GM13976 (cell line): ENCODE results near the gene MYBPC1.
"Not testable (repeated sequence)": the region's sequence is repeated elsewhere in the genome, so short reads cannot be mapped to it uniquely, and the experiment has no call there.

ENCODE experiments used
- DNase-seq: peaks from one replicate; pipeline ENCODE4 v3.0.0; 2012; ENCODE audit warnings: low spot score
- in situ Hi-C: fragments of 300-500 bp; cut with MboI; formaldehyde crosslinking; loops from one replicate; pipeline ENCODE4 v1.12.0; 2022; ENCODE audit warnings: low sequenced_read_pairs, mixed read lengths, inconsistent platforms; ENCODE audit not compliant: unreplicated experiment
- TF ChIP-seq, protein P1 (sequence below): IDR thresholded peaks from 2 replicates; pipeline ENCODE4 v1.5.1; 2012; ENCODE audit warnings: borderline replicate concordance, mild to moderate bottlenecking; ENCODE audit not compliant: insufficient read depth; ENCODE audit errors: extremely low read depth, missing control alignments, control extremely low read depth

The MYBPC1 gene

DNA sequence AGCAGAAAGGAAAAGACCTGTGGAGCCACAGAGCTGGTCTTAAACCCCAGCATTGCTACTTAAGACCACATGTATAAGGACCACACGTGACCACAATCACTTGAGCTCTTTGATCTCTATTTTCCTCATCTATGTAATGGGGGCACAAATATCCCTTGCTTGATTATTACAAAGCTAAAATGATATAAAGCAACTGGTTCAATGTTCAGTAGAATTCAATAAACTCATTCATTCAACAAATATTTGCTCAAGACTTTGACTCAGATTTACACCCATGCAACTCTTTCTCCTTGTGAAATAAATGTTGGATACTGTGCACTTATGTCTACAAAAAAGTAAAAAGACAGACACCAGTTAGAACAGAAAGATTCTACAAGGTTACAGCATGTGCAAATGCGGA is 80.8 kb downstream of the MYBPC1 start:
- TF ChIP-seq, protein P1, sequence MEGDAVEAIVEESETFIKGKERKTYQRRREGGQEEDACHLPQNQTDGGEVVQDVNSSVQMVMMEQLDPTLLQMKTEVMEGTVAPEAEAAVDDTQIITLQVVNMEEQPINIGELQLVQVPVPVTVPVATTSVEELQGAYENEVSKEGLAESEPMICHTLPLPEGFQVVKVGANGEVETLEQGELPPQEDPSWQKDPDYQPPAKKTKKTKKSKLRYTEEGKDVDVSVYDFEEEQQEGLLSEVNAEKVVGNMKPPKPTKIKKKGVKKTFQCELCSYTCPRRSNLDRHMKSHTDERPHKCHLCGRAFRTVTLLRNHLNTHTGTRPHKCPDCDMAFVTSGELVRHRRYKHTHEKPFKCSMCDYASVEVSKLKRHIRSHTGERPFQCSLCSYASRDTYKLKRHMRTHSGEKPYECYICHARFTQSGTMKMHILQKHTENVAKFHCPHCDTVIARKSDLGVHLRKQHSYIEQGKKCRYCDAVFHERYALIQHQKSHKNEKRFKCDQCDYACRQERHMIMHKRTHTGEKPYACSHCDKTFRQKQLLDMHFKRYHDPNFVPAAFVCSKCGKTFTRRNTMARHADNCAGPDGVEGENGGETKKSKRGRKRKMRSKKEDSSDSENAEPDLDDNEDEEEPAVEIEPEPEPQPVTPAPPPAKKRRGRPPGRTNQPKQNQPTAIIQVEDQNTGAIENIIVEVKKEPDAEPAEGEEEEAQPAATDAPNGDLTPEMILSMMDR, result no peak
- in situ Hi-C loops, result no loop called here
- DNase-seq, result no peak

DNA sequence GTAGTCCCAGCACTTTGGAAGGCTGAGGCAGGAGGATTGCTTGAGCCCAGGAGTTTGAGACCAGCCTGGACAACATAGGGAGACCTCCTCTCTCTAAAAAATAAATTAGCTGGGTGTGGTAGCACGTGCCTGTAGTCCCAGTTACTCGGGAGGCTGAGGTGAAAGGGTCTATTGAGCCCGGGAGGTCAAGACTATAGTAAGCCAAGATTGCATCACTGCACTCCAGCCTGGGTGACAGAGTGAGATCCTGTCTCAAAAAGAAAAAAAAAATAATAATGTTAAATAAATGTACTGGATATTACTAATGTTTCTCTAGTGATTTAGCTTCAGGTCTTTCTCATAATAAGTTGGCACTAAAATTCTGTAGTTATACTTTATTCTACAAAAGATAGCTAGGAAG is 81.7 kb downstream of the MYBPC1 start:
- DNase-seq, in situ Hi-C loops: not testable (repeated sequence)

GRCh38 chr12:101678081-101678480 is 83.3 kb downstream of the MYBPC1 start:
- TF ChIP-seq, protein P1, result no peak
- in situ Hi-C loops, result no loop called here
- no peak for DNase-seq

DNA sequence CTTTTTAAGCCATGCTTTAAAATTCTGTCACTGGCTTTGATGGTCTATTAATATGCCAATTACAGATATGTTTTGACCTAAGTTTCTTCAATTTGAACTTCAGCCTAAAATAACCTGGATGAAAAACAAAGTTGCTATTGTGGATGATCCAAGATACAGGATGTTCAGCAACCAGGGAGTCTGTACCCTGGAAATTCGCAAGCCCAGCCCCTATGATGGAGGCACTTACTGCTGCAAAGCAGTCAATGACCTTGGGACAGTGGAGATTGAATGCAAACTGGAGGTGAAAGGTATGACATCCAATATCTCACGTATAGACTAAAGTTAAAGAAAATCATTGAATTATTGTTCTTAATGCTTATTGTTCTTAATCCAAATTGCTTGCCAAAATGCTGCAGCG is 85.5 kb downstream of the MYBPC1 start:
- no peak for DNase-seq
- TF ChIP-seq, protein P1, result no peak
- in situ Hi-C loops, result no loop called here

DNA sequence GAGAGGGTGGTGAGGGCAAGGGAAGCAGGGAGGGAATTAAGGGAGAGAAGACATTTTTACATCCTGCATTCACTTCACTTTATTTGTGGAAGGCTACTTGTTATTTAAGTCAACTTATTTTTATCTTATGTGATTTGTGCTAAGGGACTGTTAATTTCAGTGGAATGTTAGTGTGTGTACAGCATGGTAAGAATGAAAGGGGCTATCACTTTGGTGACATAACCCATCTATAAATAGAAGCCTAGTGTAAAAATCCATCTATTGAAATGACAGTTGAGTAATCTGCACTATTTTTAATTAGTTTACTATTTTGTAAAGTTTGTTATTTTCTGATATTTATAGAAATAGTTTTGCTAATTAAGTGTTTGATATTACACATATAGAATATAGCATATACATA is 85.9 kb downstream of the MYBPC1 start:
- DNase-seq, result no peak
- in situ Hi-C loops, result no loop called here
- TF ChIP-seq, protein P1, result no peak

DNA sequence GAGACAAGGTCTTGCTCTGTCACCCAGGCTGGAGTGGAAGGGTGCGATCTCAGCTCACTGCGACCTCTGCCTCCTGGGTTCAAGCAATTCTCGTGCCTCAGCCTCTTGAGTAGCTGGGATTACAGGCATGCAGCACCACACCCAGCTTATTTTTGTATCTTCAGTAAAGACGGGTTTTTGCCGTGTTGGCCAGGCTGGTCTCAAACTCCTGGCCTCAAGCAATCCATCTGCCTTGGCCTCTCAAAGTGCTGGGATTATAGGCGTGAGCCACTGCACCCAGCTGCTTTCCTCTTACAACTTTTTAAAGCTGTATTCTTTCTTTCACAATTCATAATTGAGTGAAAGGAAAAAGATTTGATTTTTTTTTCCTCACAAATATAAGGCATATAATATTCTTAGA is 86.9 kb downstream of the MYBPC1 start:
- DNase-seq, in situ Hi-C loops: not testable (repeated sequence)

DNA sequence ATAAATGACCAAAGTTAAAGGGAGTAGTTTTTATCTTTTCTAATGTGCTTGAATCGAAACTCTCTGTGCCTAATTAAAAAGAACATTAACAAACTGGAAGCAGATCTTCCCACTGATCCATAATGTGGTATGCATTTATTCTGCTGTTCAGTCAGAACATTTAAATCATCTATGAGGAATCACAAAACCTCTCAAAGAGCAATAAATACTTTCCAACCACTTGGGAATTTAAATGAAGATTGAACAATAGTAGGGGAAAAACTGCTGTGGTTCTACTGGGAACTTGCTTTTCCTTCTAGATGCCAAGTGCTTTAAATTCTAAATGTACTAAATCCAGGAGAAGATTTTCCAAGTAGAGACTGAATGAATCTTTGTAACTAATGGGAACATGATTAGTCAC is 90.3 kb downstream of the MYBPC1 start:
- in situ Hi-C loops, result no loop called here
- DNase-seq, result no peak

DNA sequence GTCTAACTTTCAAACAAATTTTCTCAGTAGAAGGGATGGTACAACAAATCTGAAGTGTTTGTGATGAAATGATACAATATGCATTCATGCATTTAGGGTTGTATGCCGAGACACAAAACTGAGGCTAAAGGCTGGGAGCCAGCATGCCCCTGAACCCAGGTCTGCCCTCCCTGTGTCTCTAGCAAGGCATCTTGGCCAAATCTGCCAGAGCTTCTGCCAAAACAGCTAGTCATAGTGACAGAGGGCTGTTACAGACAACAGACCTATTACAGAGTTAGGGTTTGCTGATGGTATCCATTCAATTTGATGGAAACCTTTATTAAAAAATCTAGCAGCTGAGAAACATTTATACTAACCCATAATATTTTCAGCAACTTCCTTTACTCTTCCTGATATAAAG is 91.4 kb downstream of the MYBPC1 start:
- DNase-seq, result no peak
- TF ChIP-seq, protein P1, result no peak
- in situ Hi-C loops, result no loop called here

More for the DNA sequence above, 90.3 kb downstream of the MYBPC1 start:
- TF ChIP-seq, protein P1, result no peak
